GM12878 (cell line): Measurements from ENCODE around the gene KATNIP. TPM values are rescaled to one million over a fixed set of nuclear protein-coding genes. Genes with fewer than 3 reads are reported as not detected.
A peak's percentile ranks its signal among the peaks of the same experiment; 100 is the strongest.

ENCODE experiments used
- CHD1 ChIP-seq: IDR thresholded peaks from 2 replicates; pipeline ENCODE4 v1.6.1; 2012; ENCODE audit warnings: low read depth, low read length, improper control_type of control experiment
- DPF2 ChIP-seq: fragments of 450-650 bp; IDR thresholded peaks from 2 replicates; pipeline ENCODE4 v1.6.1; 2017; ENCODE audit warnings: mild to moderate bottlenecking
- E2F8 ChIP-seq: fragments of 450-650 bp; IDR thresholded peaks from 2 replicates; pipeline ENCODE4 v1.6.1; 2018; ENCODE audit warnings: mild to moderate bottlenecking, low read depth, moderate library complexity; ENCODE audit not compliant: partially characterized antibody
- IRF3 ChIP-seq: fragments of 450-650 bp; IDR thresholded peaks from 2 replicates; pipeline ENCODE4 v1.6.1; 2014; ENCODE audit warnings: mild to moderate bottlenecking
- NFIC ChIP-seq: IDR thresholded peaks from 2 replicates; pipeline ENCODE4 v1.6.1; 2012; ENCODE audit warnings: low read depth, mild to moderate bottlenecking, inconsistent platforms, low read length, moderate library complexity
- NFYA ChIP-seq: IDR thresholded peaks from 2 replicates; pipeline ENCODE4 v1.6.1; 2011; ENCODE audit warnings: low read depth, mild to moderate bottlenecking, low read length, improper control_type of control experiment, borderline replicate concordance
- RBBP5 ChIP-seq: fragments of 200-600 bp; sonication (generic); conservative IDR thresholded peaks from 2 replicates; pipeline ENCODE4 v1.6.1; 2016
- RELB ChIP-seq: fragments of 450-650 bp; IDR thresholded peaks from 2 replicates; pipeline ENCODE4 v1.6.1; 2017; ENCODE audit warnings: low read depth, mild to moderate bottlenecking, moderate library complexity
- SKIL ChIP-seq: fragments of 450-650 bp; IDR thresholded peaks from 2 replicates; pipeline ENCODE4 v1.6.1; 2017; ENCODE audit warnings: mild to moderate bottlenecking, low read depth, inconsistent platforms; ENCODE audit not compliant: poor library complexity, severe bottlenecking
- SMAD5 ChIP-seq: IDR thresholded peaks from 2 replicates; pipeline ENCODE4 v1.6.1; 2016; ENCODE audit warnings: antibody characterized with exemption, low read depth
- TAF1 ChIP-seq: IDR thresholded peaks from 2 replicates; pipeline ENCODE4 v1.6.1; 2011; ENCODE audit warnings: mild to moderate bottlenecking, low read depth, low read length, borderline replicate concordance
- USF1 ChIP-seq: IDR thresholded peaks from 2 replicates; pipeline ENCODE4 v1.6.1; 2011; ENCODE audit warnings: borderline replicate concordance, low read depth, mild to moderate bottlenecking, moderate library complexity, mixed read lengths, low read length; ENCODE audit not compliant: insufficient read depth; ENCODE audit errors: extremely low read length
- USF2 ChIP-seq: IDR thresholded peaks from 2 replicates; pipeline ENCODE4 v1.6.1; 2011; ENCODE audit warnings: low read depth, low read length, improper control_type of control experiment, borderline replicate concordance
- ZBTB11 ChIP-seq: fragments of 450-650 bp; formaldehyde crosslinking; IDR thresholded peaks from 2 replicates; pipeline ENCODE4 v1.5.0; 2022; ENCODE audit warnings: mild to moderate bottlenecking, missing genetic modification characterization
- ZNF217 ChIP-seq: fragments of 450-650 bp; IDR thresholded peaks from 2 replicates; pipeline ENCODE4 v1.6.1; 2017; ENCODE audit warnings: antibody characterized with exemption, mild to moderate bottlenecking
- polyA plus RNA-seq, 11 experiments: library from polyadenylated mRNA; depleted of rRNA in 4 of 11; unstranded in 6 of 11; stranded (reverse) in 5 of 11; fragments of >200 nt; fragmentation: Nextera tagmentation in 4 of 11; fragmentation: Illumina TruSeq in 1 of 11; extraction: Ambion mirVana in 4 of 11; extraction: Trizol in 1 of 11; gene quantifications; 1 replicate in 1 of 11; 2 replicates in 10 of 11; pipeline versions ENCODE4 v1.2.1 to v1.2.3, GENCODE V29; 2011 to 2016; ENCODE audit warnings: inconsistent platforms in 2 of 11, missing spikeins in 2 of 11, low read depth in 1 of 11
- total RNA-seq, 4 experiments: library from RNA; depleted of rRNA in 3 of 4; stranded (reverse); fragments of >200 nt in 3 of 4; fragmentation: Illumina TruSeq in 1 of 4; extraction: Trizol in 1 of 4; gene quantifications; 2 replicates each; pipeline versions ENCODE4 v1.2.1 to v1.2.3, GENCODE V29; 2013 to 2021

The KATNIP gene
- total and polyA plus RNA-seq, 10 of the 15 experiments (the other 5 are each of a cell fraction or from before 2014, with no cell fraction given), result 1.6 to 13.8 (median 9.1) TPM

- TF ChIP-seq IRF3 (peak; percentile 62; the same call in 1 of the 2 replicates), NFIC (no peak), ZBTB11 (CRISPR knock-in tag) (no peak), USF1 (no peak), RBBP5 (no peak), RELB (no peak), USF2 (no peak), TAF1 (peak; percentile 63), SMAD5 (no peak; the same call in 1 of the 2 replicates), ZNF217 (no peak), SKIL (no peak), NFYA (no peak), E2F8 (no peak), CHD1 (no peak), DPF2 (peak; percentile 8; the same call in 1 of the 2 replicates)
Observed at GRCh38 chr16:27549746-27550581, at the start of gene KATNIP, which contains the start of gene GTF3C1 (continued).
